IPS DF 6.9 (cell line): ENCODE measurements around the gene BET1L.

Experiments
- DNase-seq: peaks from one replicate; pipeline ENCODE4 v3.0.0-alpha.2; 2013; ENCODE audit warnings: low read depth, low spot score
- H3K27ac ChIP-seq: one replicate; pipeline ENCODE4 v1.5.1; 2013; ENCODE audit warnings: low read length, control low read depth
- H3K27me3 ChIP-seq: 2 replicates; pipeline ENCODE4 v1.6.1; 2013; ENCODE audit warnings: mild to moderate bottlenecking, low read length; ENCODE audit not compliant: control insufficient read depth, insufficient read depth
- H3K36me3 ChIP-seq: 2 replicates; pipeline ENCODE4 v1.6.1; 2013; ENCODE audit warnings: low read length; ENCODE audit not compliant: control insufficient read depth, insufficient read depth
- H3K4me1 ChIP-seq: 2 replicates; pipeline ENCODE4 v1.6.1; 2013; ENCODE audit warnings: low read length; ENCODE audit not compliant: control insufficient read depth, insufficient read depth
- H3K4me3 ChIP-seq: 2 replicates; pipeline ENCODE4 v1.5.1; 2013; ENCODE audit warnings: mild to moderate bottlenecking, low read length
- H3K9me3 ChIP-seq: 2 replicates; pipeline ENCODE4 v1.6.1; 2013; ENCODE audit warnings: low read length, inconsistent platforms; ENCODE audit not compliant: control insufficient read depth, insufficient read depth
- WGBS: extraction: QIAGEN DNeasy Blood & Tissue Kit; methylation state at CpG from one replicate; pipeline ENCODE4 v1.1.7; 2013; ENCODE audit warnings: mixed read lengths, missing lambda C conversion rate; ENCODE audit not compliant: insufficient read length, insufficient coverage; 5-methylcytosine and 5-hydroxymethylcytosine counted together

BET1L gene

DNA sequence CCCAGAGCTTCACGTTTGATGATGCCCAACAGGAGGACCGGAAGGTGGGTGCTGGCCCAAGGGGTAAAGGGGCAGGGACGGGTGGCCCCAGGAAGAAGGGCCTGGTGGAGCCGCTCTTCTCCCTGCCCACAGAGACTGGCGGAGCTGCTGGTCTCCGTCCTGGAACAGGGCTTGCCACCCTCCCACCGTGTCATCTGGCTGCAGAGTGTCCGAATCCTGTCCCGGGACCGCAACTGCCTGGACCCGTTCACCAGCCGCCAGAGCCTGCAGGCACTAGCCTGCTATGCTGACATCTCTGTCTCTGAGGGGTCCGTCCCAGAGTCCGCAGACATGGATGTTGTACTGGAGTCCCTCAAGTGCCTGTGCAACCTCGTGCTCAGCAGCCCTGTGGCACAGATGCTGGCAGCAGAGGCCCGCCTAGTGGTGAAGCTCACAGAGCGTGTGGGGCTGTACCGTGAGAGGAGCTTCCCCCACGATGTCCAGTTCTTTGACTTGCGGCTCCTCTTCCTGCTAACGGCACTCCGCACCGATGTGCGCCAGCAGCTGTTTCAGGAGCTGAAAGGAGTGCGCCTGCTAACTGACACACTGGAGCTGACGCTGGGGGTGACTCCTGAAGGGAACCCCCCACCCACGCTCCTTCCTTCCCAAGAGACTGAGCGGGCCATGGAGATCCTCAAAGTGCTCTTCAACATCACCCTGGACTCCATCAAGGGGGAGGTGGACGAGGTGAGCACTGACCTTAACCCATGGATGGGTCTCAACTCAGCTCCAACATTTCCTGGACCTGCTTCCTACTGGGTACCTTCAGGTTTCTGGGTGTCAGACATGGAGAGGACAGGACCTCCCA lies 2.3 kb upstream of the BET1L start:
- peaks cover 3% of the 10 kb centered on the region; the same call in 1 of the 2 replicates for H3K4me1 ChIP-seq
- H3K27me3 ChIP-seq, result no peaks in the 10 kb centered on the region
- peaks cover 26% of the 10 kb centered on the region; the same call in 1 of the 2 replicates for H3K36me3 ChIP-seq
- H3K4me3 ChIP-seq, result peak overlapping the region; percentile 91
- DNase-seq, result no peak
- no CpG with 5 or more reads among the region's 29 CpGs for WGBS
- H3K9me3 ChIP-seq, result no peaks in the 10 kb centered on the region
- no peak overlapping the region for H3K27ac ChIP-seq

DNA sequence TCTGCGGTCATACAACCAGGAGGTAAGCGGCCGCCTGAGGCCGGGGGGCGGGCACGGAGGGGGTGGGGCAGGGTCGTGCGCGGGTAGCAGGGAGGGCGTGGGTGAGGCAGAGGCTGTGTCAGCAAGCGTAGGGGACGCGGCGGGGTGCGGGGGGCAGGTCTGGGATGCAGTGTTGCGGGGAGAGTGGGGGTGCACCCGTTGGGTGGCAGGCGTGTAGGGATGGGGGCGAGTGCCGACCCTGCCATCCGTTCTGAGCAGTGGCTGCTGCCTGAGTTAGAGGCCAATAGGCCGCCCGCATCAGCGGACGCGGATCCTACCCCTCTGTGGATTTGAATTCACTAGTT lies 1.7 kb upstream of the BET1L start:
- Histone ChIP-seq H3K27ac (no peak overlapping the region), H3K36me3 (peaks cover 23% of the 10 kb centered on the region; the same call in 1 of the 2 replicates), H3K4me1 (peaks cover 3% of the 10 kb centered on the region; the same call in 1 of the 2 replicates), H3K4me3 (peak overlapping the region; percentile 91), H3K9me3 (no peaks in the 10 kb centered on the region), H3K27me3 (no peaks in the 10 kb centered on the region)
- no CpG with 5 or more reads among the region's 26 CpGs for whole genome bisulfite sequencing
- DNase-seq, result no peak

DNA sequence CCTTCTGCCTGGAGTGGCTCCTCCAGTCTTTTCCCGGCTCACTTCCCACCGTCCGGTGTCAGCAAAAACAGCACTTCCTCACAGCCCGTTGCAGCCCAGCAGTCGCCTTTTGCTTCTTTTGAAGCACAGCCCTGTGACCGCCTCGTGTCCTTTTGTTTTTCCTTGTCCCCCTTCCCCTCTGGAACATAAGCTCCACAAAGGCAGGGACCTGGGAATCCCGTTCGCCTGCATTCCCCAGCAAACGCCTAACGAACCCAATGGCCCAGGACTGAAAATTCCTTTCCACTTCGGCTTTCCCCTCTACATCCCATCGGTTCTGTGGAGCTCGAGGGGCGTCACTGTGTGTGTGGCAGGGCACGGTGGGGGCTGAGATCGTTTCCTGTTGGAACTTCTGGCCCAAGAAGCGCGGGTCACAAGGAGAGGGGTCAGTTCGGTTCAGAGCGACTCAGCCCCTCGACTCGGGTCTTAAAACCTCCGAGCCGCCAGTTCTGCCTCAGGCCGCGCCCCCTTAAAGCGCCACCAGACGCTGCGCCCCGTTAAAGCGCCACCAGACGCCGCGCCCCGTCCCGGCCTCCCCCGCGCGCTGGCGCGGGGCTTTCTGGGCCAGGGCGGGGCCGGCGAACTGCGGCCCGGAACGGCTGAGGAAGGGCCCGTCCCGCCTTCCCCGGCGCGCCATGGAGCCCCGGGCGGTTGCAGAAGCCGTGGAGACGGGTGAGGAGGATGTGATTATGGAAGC lies 1.1 kb upstream of the BET1L start:
- no CpG with 5 or more reads among the region's 57 CpGs for WGBS

DNA sequence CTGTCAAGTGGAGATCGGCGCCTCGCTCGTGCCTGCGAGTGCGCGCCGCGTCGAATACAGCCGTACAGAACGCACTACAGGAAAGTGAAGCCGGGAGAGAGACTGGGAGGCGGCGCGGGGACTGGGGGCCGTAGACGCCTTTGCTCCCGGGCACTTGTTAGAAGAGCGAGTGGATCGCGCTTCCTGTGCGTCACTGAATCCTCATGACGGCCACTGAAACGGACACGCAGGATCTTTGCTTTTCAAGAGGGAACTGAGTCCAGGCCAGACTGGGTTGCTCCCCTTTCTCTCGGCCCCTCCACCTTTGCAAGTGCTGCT lies 623 bp upstream of the BET1L start:
- no peak for DNase-seq
- Histone ChIP-seq H3K4me1 (peaks cover 3% of the 10 kb centered on the region; the same call in 1 of the 2 replicates), H3K27ac (no peak overlapping the region), H3K4me3 (peak overlapping the region; percentile 91), H3K27me3 (no peaks in the 10 kb centered on the region), H3K9me3 (no peaks in the 10 kb centered on the region), H3K36me3 (peaks cover 18% of the 10 kb centered on the region; the same call in 1 of the 2 replicates)
- no CpG with 5 or more reads among the region's 27 CpGs for WGBS

More for the DNA sequence above, 1.1 kb upstream of the BET1L start:
- Histone ChIP-seq H3K27ac (no peak overlapping the region), H3K36me3 (peaks cover 23% of the 10 kb centered on the region; the same call in 1 of the 2 replicates), H3K9me3 (no peaks in the 10 kb centered on the region), H3K27me3 (no peaks in the 10 kb centered on the region), H3K4me1 (peaks cover 3% of the 10 kb centered on the region; the same call in 1 of the 2 replicates), H3K4me3 (peak overlapping the region; percentile 91; the same call in 1 of the 2 replicates)
- no peak for DNase-seq

DNA sequence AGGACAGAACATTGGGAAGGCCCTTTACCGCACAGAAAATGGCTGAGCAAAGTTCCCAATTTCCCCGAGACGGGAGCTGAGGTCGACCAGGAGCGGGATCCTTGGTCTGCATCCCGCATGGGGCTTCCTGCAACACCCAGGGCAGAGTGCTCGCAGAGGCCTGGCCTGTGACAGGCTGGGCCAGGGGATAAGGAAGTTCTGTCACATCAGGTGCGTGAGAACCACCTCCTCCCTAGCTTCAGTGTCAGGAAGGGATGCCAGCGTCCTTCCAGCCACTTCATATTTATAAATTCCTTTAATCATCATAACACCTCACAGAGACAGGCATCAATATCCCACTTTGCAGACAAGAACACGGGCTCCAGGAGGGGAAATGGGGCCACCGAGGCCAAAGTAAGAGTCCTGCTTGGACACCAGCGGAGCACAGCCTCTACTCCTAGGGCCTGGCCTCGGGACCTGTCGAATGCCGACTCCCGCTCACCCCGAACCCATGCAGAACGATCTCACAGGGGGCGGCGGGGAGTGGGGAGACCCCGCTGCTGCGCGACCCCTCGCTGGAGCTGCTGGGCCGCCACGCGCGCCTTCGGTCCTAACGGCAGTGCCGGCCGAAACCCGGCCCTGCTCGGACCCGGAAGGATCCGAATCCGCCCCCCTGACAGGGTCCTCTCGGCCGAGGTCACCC lies 532 bp downstream of the BET1L start:
- 0 out of 2 replicates have a peak, but pooled peaks cover 7% of the 10 kb centered on the region for H3K36me3 ChIP-seq
- H3K9me3 ChIP-seq, result no peaks in the 10 kb centered on the region
- DNase-seq, result no peak
- H3K4me1 ChIP-seq, result peaks cover 3% of the 10 kb centered on the region; the same call in 1 of the 2 replicates
- peak overlapping the region; percentile 91 for H3K4me3 ChIP-seq
- H3K27me3 ChIP-seq, result no peaks in the 10 kb centered on the region
- H3K27ac ChIP-seq, result no peak overlapping the region
- no CpG with 5 or more reads among the region's 39 CpGs for WGBS

DNA sequence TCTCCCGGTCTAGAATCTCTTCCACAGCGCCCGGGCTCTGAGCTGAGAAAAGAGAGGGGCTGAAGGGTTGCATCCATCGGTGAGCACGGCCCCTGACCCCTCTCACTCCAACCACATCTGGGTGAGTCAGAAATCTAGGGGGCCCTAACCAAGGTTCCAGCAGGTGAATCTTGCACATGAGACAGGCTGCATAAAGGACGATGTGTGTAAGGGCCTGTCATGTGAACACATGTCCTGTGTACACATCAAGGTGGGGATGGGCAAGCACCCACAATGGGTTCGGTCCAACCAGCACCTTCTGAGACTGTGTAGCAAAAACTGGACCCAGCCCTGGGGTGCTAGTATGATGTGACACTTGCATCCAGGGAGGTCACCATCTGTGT lies 1.2 kb downstream of the BET1L start:
- H3K4me3 ChIP-seq, result no peak overlapping the region
- no peak overlapping the region for H3K27ac ChIP-seq
- no peak for DNase-seq
- H3K4me1 ChIP-seq, result peaks cover 3% of the 10 kb centered on the region; the same call in 1 of the 2 replicates
- WGBS, result no CpG with 5 or more reads among the region's 7 CpGs
- H3K27me3 ChIP-seq, result no peaks in the 10 kb centered on the region
- 0 out of 2 replicates have a peak, but pooled peaks cover 6% of the 10 kb centered on the region for H3K36me3 ChIP-seq
- no peaks in the 10 kb centered on the region for H3K9me3 ChIP-seq

DNA sequence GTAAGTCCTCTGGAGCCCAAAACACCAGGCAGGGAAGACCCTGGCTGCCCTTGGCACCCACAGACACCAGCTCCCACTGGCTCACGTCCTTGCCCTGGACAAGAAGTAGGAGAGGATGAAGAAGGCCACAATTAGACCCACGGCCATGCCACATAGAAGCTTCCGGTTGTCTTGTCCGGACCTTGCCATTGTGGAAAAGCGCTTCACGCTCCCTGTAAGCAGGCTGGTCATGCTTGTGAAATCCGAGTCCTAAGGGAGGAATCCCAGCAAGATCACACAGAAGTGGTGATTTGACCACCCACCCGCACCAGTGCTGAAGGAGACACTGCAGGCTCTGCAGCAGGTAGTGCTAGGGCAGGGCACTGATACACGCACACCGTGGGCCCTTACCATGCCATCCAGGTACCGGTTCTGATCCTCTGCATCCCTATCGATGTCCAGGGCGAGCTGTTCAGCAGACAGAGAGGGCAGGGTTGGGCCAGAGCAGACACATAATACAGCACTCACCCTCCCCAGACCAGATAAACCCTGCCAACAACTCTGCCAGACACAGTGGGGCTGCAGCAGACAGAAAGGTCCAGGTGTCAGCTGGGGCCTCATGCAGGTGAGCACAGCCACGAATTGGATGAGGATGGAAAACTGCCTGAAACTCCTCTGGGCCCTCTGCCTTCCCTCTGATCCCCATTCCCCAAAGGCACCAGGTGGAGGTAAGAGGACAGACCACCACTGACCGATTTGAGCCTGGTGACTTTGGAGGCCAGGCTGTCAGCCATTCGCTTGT lies 1.8 kb downstream of the BET1L start:
- DNase-seq, result no peak
- no CpG with 5 or more reads among the region's 16 CpGs for WGBS

DNA sequence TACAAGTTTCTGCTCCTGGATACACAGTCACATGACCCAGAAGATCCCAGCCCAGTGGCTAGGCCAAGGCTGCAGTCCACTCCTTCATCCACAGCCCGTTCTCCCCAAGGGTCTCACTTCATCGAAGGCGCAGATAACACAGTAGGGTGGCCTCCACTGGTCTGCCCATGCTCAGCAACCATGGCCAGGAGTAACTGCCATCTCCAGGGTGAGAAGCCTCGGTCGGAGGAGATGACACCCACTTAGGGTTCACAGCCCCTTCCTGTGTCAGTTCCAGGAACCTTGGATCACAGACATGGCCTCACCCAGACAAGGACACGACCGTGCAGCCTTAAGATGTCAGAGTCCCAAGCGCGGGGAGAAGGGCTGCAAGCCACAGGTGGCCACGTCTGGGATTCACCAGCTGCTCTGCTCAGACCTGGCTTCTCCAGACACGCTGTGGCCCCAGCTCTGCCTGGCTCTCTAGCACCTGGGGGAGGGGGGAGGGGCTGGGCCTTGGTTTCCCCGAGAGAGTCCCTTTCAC lies 2.6 kb downstream of the BET1L start:
- no peaks in the 10 kb centered on the region for H3K27me3 ChIP-seq
- DNase-seq, result no peak
- H3K4me1 ChIP-seq, result peaks cover 3% of the 10 kb centered on the region; the same call in 1 of the 2 replicates
- H3K4me3 ChIP-seq, result no peak overlapping the region
- WGBS, result no CpG with 5 or more reads among the region's 12 CpGs
- H3K36me3 ChIP-seq, result 0 out of 2 replicates have a peak, but pooled peaks cover 4% of the 10 kb centered on the region
- no peak overlapping the region for H3K27ac ChIP-seq
- no peaks in the 10 kb centered on the region for H3K9me3 ChIP-seq

More for the DNA sequence above, 1.8 kb downstream of the BET1L start:
- 0 out of 2 replicates have a peak, but pooled peaks cover 6% of the 10 kb centered on the region for H3K36me3 ChIP-seq
- no peaks in the 10 kb centered on the region for H3K27me3 ChIP-seq
- no peak overlapping the region for H3K4me3 ChIP-seq
- H3K4me1 ChIP-seq, result peaks cover 3% of the 10 kb centered on the region; the same call in 1 of the 2 replicates
- no peaks in the 10 kb centered on the region for H3K9me3 ChIP-seq
- no peak overlapping the region for H3K27ac ChIP-seq

DNA sequence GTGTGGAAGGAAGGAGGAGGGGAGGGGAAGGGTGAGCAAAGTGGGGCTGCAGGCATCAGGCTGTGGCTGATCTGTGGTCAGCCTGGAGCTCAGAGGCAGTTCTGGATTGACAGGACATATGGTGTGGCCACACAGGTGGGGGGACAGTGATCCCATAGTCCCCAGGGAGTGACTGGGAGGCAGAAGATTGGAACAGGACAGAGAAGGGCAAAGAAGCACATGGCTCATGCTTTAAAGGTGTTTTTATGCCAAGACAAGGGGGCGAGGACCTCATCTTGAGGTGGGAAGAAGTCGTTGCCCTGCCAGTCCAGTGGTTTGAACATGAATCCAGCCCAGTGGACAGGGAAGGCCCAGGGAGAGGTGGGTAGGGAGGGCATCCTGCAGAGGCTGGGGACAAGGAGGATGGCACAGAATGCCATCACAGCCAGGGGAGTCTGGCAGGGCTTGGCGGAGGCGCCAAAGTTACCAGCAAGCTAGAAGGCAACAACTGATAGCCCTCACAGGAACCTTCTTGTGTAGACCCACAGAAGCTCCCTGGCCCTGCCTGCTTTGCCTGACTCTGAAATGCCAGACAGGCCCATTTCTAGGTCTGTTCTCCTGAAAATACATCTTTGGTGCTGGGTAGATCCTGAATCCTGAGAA lies 3.1 kb downstream of the BET1L start:
- Histone ChIP-seq H3K4me1 (no peaks in the 10 kb centered on the region), H3K27ac (no peak overlapping the region), H3K27me3 (no peaks in the 10 kb centered on the region), H3K36me3 (0 out of 2 replicates have a peak, but pooled peaks cover 4% of the 10 kb centered on the region), H3K9me3 (no peaks in the 10 kb centered on the region), H3K4me3 (no peak overlapping the region)
- no peak for DNase-seq
- WGBS, result no CpG with 5 or more reads among the region's 4 CpGs
